GM12864 (cell line): ENCODE measurements around the gene MYO5A.

Experiments
- DNase-seq: peaks from one replicate; pipeline ENCODE4 v3.0.0-alpha.2; 2011; ENCODE audit warnings: low read depth
- H3K4me3 ChIP-seq: 2 replicates; pipeline ENCODE4 v1.5.1; 2011; ENCODE audit warnings: mild to moderate bottlenecking, low read depth, low read length, control low read depth
- CTCF ChIP-seq: IDR thresholded peaks from 2 replicates; pipeline ENCODE4 v1.5.1; 2011; ENCODE audit warnings: low read depth, mild to moderate bottlenecking, moderate library complexity, low read length, control low read depth, inconsistent platforms; ENCODE audit errors: missing control alignments

Gene MYO5A

GRCh38 chr15:52481915-52482314 is 46.8 kb downstream of the MYO5A start:
- H3K4me3 ChIP-seq, result no peak overlapping the region
- peak; percentile 85 for DNase-seq
- no peak for TF ChIP-seq CTCF

- no peak overlapping the region for H3K4me3 ChIP-seq
- no peak for DNase-seq
- no peak for TF ChIP-seq CTCF
Observed at GRCh38 chr15:52480990-52481389, 47.7 kb downstream of the MYO5A start.

- TF ChIP-seq CTCF, result no peak
Observed at GRCh38 chr15:52466716-52467115, 62.0 kb downstream of the MYO5A start.

GRCh38 chr15:52466134-52466701 is 62.5 kb downstream of the MYO5A start:
- peak; percentile 60 for TF ChIP-seq CTCF
- H3K4me3 ChIP-seq, result peak overlapping the region; percentile 25
- DNase-seq, result peak; percentile 97

More at GRCh38 chr15:52466716-52467115, 62.0 kb downstream of the MYO5A start:
- no peak for DNase-seq
- no peak overlapping the region for H3K4me3 ChIP-seq

GRCh38 chr15:52464478-52464877 is 64.2 kb downstream of the MYO5A start:
- H3K4me3 ChIP-seq, result no peak overlapping the region
- peak; percentile 82 for DNase-seq

GRCh38 chr15:52464040-52464439 is 64.6 kb downstream of the MYO5A start:
- no peak for DNase-seq
- H3K4me3 ChIP-seq, result no peak overlapping the region
- TF ChIP-seq CTCF, result no peak

More at GRCh38 chr15:52464478-52464877, 64.2 kb downstream of the MYO5A start:
- no peak for TF ChIP-seq CTCF

GRCh38 chr15:52463638-52464037 is 65.0 kb downstream of the MYO5A start:
- no peak overlapping the region for H3K4me3 ChIP-seq
- peak; percentile 12 for TF ChIP-seq CTCF
- no peak for DNase-seq
